B cell (primary cell): ENCODE measurements around the gene GHRL.

Experiments
- CTCF ChIP-seq: fragments of 200-600 bp; IDR thresholded peaks from one replicate; pipeline ENCODE4 v1.8.0; 2022; ENCODE audit warnings: antibody characterized with exemption, mild to moderate bottlenecking
- EZH2 ChIP-seq: IDR thresholded peaks from 2 replicates; pipeline ENCODE4 v1.6.1; 2012; ENCODE audit warnings: borderline replicate concordance, low read depth, mild to moderate bottlenecking, moderate library complexity, low read length; ENCODE audit not compliant: insufficient read depth, poor library complexity, severe bottlenecking

GRCh38 chr3:10292505-10293419 is at the start of gene GHRL:
- no peak for TF ChIP-seq CTCF
- no peak for TF ChIP-seq EZH2
